Measurements from ENCODE around the gene NTM.
"Not testable (repeated sequence)": the region's sequence is repeated elsewhere in the genome, so short reads cannot be mapped to it uniquely, and the experiment has no call there.

The NTM gene

GRCh38 chr11:132310390-132311375 lies 940.3 kb downstream of the NTM start:
- no peak for DNase-seq (ENCODE audit: low read depth)

DNA sequence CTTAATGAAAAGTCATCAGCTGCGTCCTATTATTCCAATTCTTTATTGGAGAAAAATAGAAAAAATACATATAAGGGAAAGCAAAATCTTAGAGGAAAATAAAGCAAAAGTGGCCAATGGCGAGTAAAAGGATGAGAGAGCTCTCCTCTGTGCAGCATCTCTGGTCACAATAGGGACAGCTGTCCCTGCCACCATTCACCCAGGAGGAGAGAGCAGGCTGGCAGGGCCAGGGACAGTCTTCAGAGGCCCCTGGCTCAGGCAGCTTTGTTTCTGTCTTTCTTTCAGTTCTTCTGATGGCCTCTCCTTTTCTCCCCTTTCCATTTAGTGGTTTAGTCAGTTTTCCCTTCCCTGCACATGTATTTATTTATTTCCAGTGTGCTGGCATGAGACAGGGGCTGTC lies 941.3 kb downstream of the NTM start:
- no peak for DNase-seq (ENCODE audit: low read depth)

- no peak for DNase-seq (ENCODE audit: low read depth)
Measured at GRCh38 chr11:132312161-132312560, 941.7 kb downstream of the NTM start.

DNA sequence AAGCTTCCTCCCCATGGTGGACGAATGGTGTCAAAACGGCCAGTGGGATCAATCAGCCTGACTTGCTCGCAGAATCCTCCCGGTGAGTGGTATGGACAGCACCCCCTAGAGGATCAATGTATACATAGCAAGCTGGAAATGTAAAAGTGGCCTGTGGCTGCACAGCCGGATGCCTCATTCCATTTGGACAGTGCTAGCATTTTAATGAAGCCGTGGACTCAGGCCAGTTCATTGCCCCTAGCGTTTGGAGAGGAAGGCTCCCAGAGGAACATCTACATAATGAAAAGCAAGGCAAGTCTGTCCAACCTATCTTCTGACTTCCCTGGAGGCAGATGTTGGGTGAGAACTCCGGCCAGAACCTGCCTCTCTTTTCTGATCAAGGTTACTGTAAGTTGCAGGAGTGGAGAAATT lies 942.3 kb downstream of the NTM start:
- no peak for DNase-seq (ENCODE audit: low read depth)

DNA sequence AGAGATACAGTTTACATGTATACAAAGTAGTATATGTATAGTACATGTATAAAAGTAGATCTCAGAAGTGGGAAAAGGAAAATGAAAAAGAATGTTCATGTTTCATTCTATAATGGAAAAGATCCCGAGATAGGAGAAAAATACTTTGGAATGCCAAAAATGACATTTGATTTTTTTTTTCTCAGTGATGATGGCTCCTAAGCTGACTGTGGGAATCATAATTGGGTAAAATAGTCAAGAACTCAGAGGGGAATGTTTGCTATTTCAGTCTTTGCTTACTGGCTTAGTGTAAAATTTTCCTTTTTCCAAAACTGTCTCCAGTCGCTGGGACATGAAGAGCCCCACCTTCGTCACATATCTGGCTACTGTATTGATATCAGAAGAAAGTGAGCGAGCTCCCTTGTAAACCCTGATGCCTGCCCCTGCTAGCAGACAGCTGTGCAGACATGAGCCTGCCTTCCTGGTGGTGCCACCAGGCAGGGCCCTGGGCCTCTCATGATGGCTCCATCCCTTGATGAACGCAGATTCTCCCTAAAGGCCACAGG lies 944.6 kb downstream of the NTM start:
- DNase-seq (ENCODE audit: low read depth), result no peak

DNA sequence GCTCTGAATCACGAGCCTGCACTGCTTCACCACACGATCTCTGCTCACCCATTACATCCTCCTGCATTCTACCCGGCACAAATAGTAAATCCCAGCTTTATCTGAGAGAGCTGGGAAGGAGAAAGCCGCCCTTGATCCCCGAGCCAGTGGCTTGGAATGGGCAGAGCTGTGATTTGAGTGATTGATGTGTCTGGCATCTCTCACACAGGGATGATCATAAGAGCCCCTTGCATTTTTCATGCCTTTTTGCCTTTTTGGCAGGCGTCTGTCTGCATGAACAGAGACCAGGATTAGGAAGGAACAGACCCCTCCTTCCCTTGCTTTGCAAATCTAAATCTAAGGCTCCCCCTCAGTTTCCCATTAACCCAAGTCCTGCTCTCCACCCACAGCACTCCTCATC lies 945.3 kb downstream of the NTM start:
- no peak for DNase-seq (ENCODE audit: low read depth)

GRCh38 chr11:132318421-132319157 lies 948.2 kb downstream of the NTM start:
- DNase-seq (ENCODE audit: low read depth), result no peak

DNA sequence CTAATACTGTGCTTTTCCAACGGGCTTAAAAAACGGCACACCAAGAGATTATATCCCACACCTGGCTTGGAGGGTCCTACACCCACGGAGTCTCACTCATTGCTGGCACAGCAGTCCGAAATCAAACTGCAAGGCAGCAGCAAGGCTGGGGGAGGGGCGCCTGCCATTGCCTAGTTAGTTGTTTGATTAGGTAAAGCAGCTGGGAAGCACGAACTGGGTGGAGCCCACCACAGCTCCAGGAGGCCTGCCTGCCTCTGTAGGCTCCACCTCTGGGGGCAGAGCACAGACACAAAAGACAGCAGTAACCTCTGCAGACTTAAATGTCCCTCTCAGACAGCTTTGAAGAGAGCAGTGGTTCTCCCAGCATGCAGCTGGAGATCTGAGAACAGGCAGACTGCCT lies 949.0 kb downstream of the NTM start:
- DNase-seq (ENCODE audit: low read depth), result not testable (repeated sequence)

DNA sequence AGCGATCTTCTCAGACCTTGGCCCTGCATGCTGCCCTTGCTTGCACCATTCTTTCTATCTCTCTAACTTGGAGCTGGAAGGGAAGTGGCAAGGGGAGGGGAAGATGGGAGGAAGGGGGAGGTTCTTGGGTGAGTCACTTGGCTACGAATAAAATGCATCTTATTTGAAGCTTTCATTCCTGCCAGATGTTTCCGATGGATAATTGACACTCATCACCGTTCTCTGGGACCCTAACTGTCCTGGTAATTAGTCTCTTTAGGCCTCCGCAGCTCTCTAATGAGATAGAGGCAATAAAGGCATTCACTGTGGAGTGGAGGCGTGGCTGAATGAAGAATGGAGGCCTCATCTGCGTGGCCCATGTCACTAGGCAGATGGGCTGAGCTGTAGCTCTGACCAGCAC lies 960.1 kb downstream of the NTM start:
- no peak for DNase-seq (ENCODE audit: low read depth)

GRCh38 chr11:132332521-132332920 lies 962.1 kb downstream of the NTM start:
- DNase-seq (ENCODE audit: low read depth), result no peak

DNA sequence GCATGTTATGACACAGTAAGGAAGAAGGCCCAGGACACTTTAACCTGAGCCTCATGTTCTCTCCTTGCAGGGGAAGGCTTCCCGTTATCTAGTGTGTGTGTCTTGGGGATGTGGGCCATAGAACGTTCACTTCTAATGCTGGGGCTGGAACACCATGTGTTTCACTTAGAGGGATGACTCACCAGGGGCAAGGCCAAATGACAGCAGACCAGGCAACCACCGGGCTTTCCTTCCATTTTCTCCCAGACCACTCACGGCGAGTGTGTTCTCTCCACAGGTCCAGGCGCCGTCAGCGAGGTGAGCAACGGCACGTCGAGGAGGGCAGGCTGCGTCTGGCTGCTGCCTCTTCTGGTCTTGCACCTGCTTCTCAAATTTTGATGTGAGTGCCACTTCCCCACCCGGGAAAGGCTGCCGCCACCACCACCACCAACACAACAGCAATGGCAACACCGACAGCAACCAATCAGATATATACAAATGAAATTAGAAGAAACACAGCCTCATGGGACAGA lies 964.4 kb downstream of the NTM start:
- no peak for DNase-seq (ENCODE audit: low read depth)

- DNase-seq (ENCODE audit: low read depth), result no peak
Measured at GRCh38 chr11:132335311-132335710, 964.9 kb downstream of the NTM start.

- DNase-seq (ENCODE audit: low read depth), result no peak
Measured at GRCh38 chr11:132336781-132337535, 966.5 kb downstream of the NTM start.

GRCh38 chr11:132337819-132338416 lies 967.5 kb downstream of the NTM start:
- no peak for DNase-seq (ENCODE audit: low read depth)

GRCh38 chr11:132342408-132342807 lies 972.0 kb downstream of the NTM start:
- no peak for DNase-seq (ENCODE audit: low read depth)

DNA sequence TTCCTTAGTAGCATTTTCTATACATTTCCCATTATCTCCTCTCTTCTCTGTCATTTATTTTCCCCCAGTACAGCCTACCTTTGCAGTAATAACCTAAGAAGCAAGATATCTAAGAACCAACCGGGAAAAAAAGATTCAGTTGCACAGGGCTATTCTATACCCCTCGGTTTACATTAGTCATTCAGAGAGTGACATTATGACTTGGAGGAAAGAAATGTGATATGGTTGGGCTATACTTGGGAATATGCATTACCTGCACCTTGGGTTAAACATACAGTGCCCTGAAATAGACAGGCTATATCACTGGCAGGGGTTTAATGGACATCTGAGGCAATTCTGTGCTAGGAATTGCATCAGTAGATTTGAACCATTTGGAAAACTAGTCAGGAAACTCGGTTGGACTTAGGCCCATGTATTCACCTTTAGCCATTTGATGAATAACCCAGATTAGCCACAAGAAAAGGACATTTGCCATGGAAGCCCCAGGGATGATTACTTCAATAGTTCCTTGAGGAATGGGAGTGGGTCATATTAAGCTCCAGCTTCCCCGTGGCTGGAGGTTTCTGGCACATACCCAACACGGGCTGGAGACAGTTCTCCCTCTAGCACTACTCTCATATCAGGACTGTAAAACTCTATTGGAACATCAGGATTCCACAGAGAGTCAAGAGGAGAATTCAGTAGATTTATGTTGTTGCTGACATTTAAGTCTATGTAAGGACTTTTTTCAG lies 973.2 kb downstream of the NTM start:
- DNase-seq (ENCODE audit: low read depth), result no peak

DNA sequence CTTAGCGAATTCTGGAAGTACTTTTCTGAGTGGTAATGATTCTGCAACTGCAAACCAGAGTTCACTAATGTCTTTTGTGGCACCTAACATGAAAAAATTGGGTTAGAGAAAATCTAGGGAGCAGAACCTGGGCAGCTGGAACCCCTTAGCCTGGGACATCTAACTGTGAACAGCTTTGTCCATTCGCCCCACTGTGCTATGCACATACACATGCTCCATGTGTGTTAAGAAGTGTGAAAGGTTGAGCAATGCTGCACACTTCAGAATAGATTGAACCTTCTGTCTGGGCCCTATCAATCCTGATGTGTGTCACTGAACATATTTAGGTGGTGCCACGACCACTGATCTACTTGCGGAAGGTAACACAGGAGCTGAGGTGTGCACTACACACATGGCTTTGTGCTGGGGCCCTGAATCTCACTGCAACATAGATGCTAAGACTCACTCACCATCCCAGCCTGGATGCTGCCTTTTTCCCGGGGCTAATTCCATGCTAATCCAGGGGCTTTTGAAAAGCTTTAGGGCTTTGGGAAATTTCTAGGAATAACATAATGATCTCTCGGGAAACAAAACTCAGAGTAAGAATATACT lies 976.2 kb downstream of the NTM start:
- DNase-seq (ENCODE audit: low read depth), result no peak

GRCh38 chr11:132347156-132348090 lies 977.0 kb downstream of the NTM start:
- no peak for DNase-seq (ENCODE audit: low read depth)

Measured in T follicular helper cell (primary cell).